ENCODE data around the gene ASPA. TPM values are rescaled to one million over a fixed set of nuclear protein-coding genes. Genes with fewer than 3 reads are reported as not detected.

ASPA gene
- total RNA-seq, 1 experiment from 2014 or later, result 0.04 TPM

DNA sequence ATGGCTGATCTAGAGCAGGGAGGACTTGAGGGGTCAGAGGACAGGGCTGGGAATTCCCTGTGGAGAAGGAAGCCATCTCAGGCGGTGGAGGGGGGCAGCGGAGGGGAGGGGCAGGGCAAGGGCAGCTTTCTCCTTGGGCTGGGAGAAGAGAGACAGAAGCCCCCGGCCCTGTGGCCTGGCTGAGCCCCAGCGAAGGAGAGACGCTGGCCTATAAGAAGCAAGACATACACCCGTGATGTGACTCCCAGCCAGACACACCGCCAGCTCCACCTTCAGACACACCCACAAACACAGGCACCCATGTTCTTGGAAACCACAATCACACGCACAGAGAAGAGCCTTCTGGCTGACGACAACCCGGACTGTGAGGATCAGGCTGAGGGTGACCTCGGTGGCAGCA, 71.8 kb downstream of the ASPA start (continued):
- TF ChIP-seq, protein P1, sequence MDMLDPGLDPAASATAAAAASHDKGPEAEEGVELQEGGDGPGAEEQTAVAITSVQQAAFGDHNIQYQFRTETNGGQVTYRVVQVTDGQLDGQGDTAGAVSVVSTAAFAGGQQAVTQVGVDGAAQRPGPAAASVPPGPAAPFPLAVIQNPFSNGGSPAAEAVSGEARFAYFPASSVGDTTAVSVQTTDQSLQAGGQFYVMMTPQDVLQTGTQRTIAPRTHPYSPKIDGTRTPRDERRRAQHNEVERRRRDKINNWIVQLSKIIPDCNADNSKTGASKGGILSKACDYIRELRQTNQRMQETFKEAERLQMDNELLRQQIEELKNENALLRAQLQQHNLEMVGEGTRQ (CRISPR knock-in tag; IDR thresholded peaks at IDR 0.05), result no peak

DNA sequence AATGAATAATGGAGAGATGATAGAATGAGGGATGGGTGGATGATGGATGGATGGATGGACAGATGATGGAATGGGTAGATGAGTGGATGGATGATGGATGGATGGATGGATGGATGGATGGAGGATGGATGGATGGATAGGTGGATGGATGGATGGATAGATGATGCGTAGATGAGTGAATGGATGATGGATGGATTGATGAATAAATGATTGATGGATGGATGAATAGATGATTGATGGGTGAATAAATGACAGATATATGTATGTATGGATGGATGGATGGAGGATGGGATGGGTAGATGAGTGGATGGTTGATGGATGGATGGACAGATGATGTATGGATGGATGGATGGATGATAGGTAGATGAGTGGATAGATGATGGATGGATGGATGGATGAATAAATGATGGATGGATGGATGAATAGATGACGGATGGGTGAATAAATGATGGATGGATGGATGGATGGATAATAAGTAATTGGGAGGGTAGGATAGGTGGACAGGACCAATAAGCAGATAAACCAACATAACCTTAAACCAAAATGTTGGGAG, 73.9 kb downstream of the ASPA start:
- CTCF ChIA-PET, result no interaction called here
- H3K27ac Mint-ChIP-seq, result no peak overlapping the region
- 0 out of 2 replicates have a peak, but pooled peaks cover 3% of the 10 kb centered on the region for H3K4me1 Mint-ChIP-seq
- POLR2A ChIA-PET, result no interaction called here
- no peak for DNase-seq (ENCODE audit: low spot score)
- H3K27me3 Mint-ChIP-seq (ENCODE audit: low read depth), result no peaks in the 10 kb centered on the region
- no peaks in the 10 kb centered on the region for H3K36me3 Mint-ChIP-seq
- H3K4me3 Mint-ChIP-seq, result no peak overlapping the region
- H3K9me3 Mint-ChIP-seq, result peaks cover 14% of the 10 kb centered on the region
- TF ChIP-seq EMX1 (CRISPR knock-in tag; IDR thresholded peaks at IDR 0.05) (no peak), IRF2 (CRISPR knock-in tag; IDR thresholded peaks at IDR 0.05; ENCODE audit: borderline replicate concordance, low read depth) (no peak), NR3C1 (CRISPR knock-in tag; conservative IDR thresholded peaks at IDR 0.05; ENCODE audit: low read depth) (no peak), ZNF232 (CRISPR knock-in tag; IDR thresholded peaks at IDR 0.05) (no peak), ZNF121 (CRISPR knock-in tag; IDR thresholded peaks at IDR 0.05) (no peak), ATF1 (CRISPR knock-in tag; IDR thresholded peaks at IDR 0.05) (no peak), FOXK1 (CRISPR knock-in tag; IDR thresholded peaks at IDR 0.05) (no peak)
- TF ChIP-seq, protein P2, sequence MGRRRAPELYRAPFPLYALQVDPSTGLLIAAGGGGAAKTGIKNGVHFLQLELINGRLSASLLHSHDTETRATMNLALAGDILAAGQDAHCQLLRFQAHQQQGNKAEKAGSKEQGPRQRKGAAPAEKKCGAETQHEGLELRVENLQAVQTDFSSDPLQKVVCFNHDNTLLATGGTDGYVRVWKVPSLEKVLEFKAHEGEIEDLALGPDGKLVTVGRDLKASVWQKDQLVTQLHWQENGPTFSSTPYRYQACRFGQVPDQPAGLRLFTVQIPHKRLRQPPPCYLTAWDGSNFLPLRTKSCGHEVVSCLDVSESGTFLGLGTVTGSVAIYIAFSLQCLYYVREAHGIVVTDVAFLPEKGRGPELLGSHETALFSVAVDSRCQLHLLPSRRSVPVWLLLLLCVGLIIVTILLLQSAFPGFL (CRISPR knock-in tag; IDR thresholded peaks at IDR 0.05; ENCODE audit: borderline replicate concordance), result no peak
- TF ChIP-seq, protein P3, sequence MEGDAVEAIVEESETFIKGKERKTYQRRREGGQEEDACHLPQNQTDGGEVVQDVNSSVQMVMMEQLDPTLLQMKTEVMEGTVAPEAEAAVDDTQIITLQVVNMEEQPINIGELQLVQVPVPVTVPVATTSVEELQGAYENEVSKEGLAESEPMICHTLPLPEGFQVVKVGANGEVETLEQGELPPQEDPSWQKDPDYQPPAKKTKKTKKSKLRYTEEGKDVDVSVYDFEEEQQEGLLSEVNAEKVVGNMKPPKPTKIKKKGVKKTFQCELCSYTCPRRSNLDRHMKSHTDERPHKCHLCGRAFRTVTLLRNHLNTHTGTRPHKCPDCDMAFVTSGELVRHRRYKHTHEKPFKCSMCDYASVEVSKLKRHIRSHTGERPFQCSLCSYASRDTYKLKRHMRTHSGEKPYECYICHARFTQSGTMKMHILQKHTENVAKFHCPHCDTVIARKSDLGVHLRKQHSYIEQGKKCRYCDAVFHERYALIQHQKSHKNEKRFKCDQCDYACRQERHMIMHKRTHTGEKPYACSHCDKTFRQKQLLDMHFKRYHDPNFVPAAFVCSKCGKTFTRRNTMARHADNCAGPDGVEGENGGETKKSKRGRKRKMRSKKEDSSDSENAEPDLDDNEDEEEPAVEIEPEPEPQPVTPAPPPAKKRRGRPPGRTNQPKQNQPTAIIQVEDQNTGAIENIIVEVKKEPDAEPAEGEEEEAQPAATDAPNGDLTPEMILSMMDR (IDR thresholded peaks at IDR 0.05), result no peak
- TF ChIP-seq, protein P4, sequence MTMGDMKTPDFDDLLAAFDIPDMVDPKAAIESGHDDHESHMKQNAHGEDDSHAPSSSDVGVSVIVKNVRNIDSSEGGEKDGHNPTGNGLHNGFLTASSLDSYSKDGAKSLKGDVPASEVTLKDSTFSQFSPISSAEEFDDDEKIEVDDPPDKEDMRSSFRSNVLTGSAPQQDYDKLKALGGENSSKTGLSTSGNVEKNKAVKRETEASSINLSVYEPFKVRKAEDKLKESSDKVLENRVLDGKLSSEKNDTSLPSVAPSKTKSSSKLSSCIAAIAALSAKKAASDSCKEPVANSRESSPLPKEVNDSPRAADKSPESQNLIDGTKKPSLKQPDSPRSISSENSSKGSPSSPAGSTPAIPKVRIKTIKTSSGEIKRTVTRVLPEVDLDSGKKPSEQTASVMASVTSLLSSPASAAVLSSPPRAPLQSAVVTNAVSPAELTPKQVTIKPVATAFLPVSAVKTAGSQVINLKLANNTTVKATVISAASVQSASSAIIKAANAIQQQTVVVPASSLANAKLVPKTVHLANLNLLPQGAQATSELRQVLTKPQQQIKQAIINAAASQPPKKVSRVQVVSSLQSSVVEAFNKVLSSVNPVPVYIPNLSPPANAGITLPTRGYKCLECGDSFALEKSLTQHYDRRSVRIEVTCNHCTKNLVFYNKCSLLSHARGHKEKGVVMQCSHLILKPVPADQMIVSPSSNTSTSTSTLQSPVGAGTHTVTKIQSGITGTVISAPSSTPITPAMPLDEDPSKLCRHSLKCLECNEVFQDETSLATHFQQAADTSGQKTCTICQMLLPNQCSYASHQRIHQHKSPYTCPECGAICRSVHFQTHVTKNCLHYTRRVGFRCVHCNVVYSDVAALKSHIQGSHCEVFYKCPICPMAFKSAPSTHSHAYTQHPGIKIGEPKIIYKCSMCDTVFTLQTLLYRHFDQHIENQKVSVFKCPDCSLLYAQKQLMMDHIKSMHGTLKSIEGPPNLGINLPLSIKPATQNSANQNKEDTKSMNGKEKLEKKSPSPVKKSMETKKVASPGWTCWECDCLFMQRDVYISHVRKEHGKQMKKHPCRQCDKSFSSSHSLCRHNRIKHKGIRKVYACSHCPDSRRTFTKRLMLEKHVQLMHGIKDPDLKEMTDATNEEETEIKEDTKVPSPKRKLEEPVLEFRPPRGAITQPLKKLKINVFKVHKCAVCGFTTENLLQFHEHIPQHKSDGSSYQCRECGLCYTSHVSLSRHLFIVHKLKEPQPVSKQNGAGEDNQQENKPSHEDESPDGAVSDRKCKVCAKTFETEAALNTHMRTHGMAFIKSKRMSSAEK (CRISPR knock-in tag; IDR thresholded peaks at IDR 0.05; ENCODE audit: borderline replicate concordance), result no peak
- TF ChIP-seq, protein P5, sequence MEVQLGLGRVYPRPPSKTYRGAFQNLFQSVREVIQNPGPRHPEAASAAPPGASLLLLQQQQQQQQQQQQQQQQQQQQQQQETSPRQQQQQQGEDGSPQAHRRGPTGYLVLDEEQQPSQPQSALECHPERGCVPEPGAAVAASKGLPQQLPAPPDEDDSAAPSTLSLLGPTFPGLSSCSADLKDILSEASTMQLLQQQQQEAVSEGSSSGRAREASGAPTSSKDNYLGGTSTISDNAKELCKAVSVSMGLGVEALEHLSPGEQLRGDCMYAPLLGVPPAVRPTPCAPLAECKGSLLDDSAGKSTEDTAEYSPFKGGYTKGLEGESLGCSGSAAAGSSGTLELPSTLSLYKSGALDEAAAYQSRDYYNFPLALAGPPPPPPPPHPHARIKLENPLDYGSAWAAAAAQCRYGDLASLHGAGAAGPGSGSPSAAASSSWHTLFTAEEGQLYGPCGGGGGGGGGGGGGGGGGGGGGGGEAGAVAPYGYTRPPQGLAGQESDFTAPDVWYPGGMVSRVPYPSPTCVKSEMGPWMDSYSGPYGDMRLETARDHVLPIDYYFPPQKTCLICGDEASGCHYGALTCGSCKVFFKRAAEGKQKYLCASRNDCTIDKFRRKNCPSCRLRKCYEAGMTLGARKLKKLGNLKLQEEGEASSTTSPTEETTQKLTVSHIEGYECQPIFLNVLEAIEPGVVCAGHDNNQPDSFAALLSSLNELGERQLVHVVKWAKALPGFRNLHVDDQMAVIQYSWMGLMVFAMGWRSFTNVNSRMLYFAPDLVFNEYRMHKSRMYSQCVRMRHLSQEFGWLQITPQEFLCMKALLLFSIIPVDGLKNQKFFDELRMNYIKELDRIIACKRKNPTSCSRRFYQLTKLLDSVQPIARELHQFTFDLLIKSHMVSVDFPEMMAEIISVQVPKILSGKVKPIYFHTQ (CRISPR knock-in tag; IDR thresholded peaks at IDR 0.05), result no peak
- TF ChIP-seq, protein P6, sequence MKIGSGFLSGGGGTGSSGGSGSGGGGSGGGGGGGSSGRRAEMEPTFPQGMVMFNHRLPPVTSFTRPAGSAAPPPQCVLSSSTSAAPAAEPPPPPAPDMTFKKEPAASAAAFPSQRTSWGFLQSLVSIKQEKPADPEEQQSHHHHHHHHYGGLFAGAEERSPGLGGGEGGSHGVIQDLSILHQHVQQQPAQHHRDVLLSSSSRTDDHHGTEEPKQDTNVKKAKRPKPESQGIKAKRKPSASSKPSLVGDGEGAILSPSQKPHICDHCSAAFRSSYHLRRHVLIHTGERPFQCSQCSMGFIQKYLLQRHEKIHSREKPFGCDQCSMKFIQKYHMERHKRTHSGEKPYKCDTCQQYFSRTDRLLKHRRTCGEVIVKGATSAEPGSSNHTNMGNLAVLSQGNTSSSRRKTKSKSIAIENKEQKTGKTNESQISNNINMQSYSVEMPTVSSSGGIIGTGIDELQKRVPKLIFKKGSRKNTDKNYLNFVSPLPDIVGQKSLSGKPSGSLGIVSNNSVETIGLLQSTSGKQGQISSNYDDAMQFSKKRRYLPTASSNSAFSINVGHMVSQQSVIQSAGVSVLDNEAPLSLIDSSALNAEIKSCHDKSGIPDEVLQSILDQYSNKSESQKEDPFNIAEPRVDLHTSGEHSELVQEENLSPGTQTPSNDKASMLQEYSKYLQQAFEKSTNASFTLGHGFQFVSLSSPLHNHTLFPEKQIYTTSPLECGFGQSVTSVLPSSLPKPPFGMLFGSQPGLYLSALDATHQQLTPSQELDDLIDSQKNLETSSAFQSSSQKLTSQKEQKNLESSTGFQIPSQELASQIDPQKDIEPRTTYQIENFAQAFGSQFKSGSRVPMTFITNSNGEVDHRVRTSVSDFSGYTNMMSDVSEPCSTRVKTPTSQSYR (CRISPR knock-in tag; IDR thresholded peaks at IDR 0.05), result no peak
- TF ChIP-seq, protein P7, sequence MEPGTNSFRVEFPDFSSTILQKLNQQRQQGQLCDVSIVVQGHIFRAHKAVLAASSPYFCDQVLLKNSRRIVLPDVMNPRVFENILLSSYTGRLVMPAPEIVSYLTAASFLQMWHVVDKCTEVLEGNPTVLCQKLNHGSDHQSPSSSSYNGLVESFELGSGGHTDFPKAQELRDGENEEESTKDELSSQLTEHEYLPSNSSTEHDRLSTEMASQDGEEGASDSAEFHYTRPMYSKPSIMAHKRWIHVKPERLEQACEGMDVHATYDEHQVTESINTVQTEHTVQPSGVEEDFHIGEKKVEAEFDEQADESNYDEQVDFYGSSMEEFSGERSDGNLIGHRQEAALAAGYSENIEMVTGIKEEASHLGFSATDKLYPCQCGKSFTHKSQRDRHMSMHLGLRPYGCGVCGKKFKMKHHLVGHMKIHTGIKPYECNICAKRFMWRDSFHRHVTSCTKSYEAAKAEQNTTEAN (CRISPR knock-in tag; IDR thresholded peaks at IDR 0.05), result no peak
- no peak for ATAC-seq

Measured in WTC11 (cell line).